ENCODE data around the gene ZBP1.

Gene ZBP1

DNA sequence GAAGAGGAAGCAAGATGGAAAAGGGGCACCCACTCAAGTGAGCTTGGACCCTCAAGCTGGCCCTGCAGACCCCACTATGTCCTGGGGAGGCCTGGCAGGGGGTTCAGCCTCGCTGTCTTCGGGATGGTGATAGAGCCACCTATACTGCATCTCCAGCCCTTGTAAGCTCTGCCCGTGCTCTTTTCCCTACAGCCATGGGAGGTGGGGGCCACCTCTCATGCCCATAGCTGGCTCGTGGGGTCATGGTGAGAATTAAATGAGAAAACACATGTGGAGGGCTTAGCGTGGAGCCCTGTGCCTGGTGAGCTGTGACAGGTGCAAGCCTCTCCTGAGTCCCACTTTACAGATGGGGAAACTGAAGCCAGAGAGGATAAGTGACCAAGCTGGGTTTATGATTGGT is 31.6 kb downstream of the ZBP1 start:
- peaks cover 4% of the 10 kb centered on the region; the same call in 1 of the 2 replicates for H3K4me1 ChIP-seq (ENCODE audit: insufficient read depth, low read length)
- no peaks in the 10 kb centered on the region for H3K36me3 ChIP-seq (ENCODE audit: insufficient read depth, low read length)
- no peaks in the 10 kb centered on the region; the same call in 1 of the 2 replicates for H3K9me3 ChIP-seq (ENCODE audit: control insufficient read depth, insufficient read depth, low read length)
- no peak overlapping the region for H3K9ac ChIP-seq (ENCODE audit: low read depth, low read length)

DNA sequence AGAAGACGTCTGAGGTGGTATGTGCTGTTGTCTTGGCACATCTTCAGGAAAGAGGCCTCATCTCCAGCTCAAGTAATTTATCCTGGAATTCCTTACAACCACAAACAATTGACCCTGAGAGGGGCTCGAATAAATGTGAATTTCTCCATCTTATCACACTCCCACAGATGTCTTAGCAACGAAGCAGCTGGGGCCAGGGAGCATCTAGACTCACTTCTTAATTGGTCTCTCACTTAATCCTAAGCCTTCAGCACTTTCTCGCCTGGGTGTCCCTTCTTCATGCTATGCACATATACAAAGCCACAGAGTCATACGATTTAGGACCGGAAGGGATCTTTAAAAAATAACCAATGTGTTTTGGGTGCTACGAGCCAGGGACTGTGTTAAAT is 32.2 kb downstream of the ZBP1 start:
- no peak overlapping the region for H3K9ac ChIP-seq (ENCODE audit: low read depth, low read length)
- H3K4me1 ChIP-seq (ENCODE audit: insufficient read depth, low read length) = peaks cover 4% of the 10 kb centered on the region; the same call in 1 of the 2 replicates
- H3K9me3 ChIP-seq (ENCODE audit: control insufficient read depth, insufficient read depth, low read length) = no peaks in the 10 kb centered on the region; the same call in 1 of the 2 replicates
- H3K36me3 ChIP-seq (ENCODE audit: insufficient read depth, low read length) = no peaks in the 10 kb centered on the region

GRCh38 chr20:57587278-57587988 is 32.8 kb downstream of the ZBP1 start:
- Histone ChIP-seq H3K36me3 (ENCODE audit: insufficient read depth, low read length) (no peaks in the 10 kb centered on the region), H3K9me3 (ENCODE audit: control insufficient read depth, insufficient read depth, low read length) (no peaks in the 10 kb centered on the region; the same call in 1 of the 2 replicates), H3K4me1 (ENCODE audit: insufficient read depth, low read length) (peaks cover 4% of the 10 kb centered on the region; the same call in 1 of the 2 replicates), H3K9ac (ENCODE audit: low read depth, low read length) (no peak overlapping the region)

DNA sequence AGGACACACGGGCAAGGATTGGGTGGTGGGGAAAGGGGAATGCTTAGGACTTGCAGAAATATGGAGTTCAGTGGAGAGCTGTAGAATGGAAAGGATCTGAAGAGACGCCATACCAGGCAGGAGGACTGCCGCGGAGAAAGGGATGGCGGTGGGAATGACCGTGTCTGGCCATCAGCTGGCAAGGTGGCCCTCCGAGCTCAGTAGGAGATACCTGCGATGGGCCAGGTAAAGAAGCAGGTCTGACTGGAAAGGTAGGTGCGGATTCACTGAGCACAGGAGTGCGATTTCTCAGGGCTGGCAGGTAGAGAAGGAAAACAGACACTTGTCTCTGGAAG is 33.3 kb downstream of the ZBP1 start:
- Histone ChIP-seq H3K9me3 (ENCODE audit: control insufficient read depth, insufficient read depth, low read length) (no peaks in the 10 kb centered on the region; the same call in 1 of the 2 replicates), H3K9ac (ENCODE audit: low read depth, low read length) (no peak overlapping the region), H3K36me3 (ENCODE audit: insufficient read depth, low read length) (no peaks in the 10 kb centered on the region), H3K4me1 (ENCODE audit: insufficient read depth, low read length) (peaks cover 4% of the 10 kb centered on the region; the same call in 1 of the 2 replicates)

DNA sequence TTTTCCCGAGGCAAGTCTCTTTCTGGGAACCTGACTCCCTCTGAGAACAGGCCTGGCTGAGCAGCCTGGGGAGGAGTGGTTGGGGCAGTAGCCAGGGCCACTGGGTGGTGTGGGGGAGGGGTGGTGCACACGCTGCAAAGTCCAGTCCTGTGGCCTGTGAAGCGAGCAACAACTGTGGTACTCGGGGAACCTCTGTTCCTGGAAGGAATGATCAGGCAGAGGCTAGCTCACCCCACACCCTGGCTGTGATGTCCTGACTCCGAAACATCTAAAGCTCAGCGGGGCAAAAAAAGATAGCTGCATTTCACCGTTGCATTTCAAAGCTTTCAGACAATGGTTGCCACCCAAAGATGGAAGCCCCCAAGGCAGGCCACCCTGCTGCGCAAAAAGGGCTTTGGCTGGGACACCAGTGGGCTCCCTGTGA is 33.8 kb downstream of the ZBP1 start:
- Histone ChIP-seq H3K9ac (ENCODE audit: low read depth, low read length) (no peak overlapping the region), H3K4me1 (ENCODE audit: insufficient read depth, low read length) (peaks cover 4% of the 10 kb centered on the region; the same call in 1 of the 2 replicates), H3K36me3 (ENCODE audit: insufficient read depth, low read length) (no peaks in the 10 kb centered on the region), H3K9me3 (ENCODE audit: control insufficient read depth, insufficient read depth, low read length) (no peaks in the 10 kb centered on the region; the same call in 1 of the 2 replicates)

DNA sequence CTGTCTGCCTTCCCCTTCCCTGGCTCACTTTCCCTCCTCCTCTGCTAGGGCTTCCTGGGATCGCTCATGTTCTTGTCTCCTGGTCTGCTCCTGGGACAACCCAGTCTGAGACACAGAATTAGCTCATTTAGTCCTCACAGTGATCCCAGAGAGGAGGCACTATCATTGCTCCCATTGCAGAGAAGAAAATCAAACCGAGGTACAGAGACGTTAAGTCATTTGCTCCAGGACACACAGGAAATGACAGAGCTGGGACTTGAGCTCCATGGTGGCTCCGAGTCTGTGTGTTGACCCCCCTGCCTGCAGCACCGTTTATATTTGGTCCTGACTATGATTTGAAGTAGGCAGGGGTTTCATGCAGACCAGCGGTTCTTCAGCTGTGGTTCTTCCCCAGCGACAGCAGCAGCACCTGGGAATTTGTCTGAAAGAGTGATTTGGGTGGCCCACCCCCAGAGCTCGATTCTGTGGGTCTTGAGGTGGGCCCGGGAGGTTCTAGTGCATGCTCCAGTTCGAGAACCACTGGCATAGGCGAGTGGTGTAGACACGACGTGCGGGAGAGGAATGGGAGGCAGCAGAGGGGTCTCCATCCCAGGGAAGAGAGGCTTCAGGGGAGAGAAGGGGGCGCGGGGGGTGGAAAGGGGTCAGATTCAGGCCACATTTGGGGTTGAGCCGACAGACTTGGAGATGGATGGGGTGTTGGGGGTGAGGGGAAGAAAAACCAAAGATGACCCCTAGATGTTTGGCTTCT is 34.6 kb downstream of the ZBP1 start:
- Histone ChIP-seq H3K4me1 (ENCODE audit: insufficient read depth, low read length) (peaks cover 4% of the 10 kb centered on the region; the same call in 1 of the 2 replicates), H3K36me3 (ENCODE audit: insufficient read depth, low read length) (no peaks in the 10 kb centered on the region), H3K9me3 (ENCODE audit: control insufficient read depth, insufficient read depth, low read length) (no peaks in the 10 kb centered on the region; the same call in 1 of the 2 replicates), H3K9ac (ENCODE audit: low read depth, low read length) (no peak overlapping the region)

GRCh38 chr20:57584768-57585461 is 35.3 kb downstream of the ZBP1 start:
- Histone ChIP-seq H3K4me1 (ENCODE audit: insufficient read depth, low read length) (peaks cover 4% of the 10 kb centered on the region; the same call in 1 of the 2 replicates), H3K9ac (ENCODE audit: low read depth, low read length) (no peak overlapping the region), H3K36me3 (ENCODE audit: insufficient read depth, low read length) (no peaks in the 10 kb centered on the region), H3K9me3 (ENCODE audit: control insufficient read depth, insufficient read depth, low read length) (no peaks in the 10 kb centered on the region; the same call in 1 of the 2 replicates)

DNA sequence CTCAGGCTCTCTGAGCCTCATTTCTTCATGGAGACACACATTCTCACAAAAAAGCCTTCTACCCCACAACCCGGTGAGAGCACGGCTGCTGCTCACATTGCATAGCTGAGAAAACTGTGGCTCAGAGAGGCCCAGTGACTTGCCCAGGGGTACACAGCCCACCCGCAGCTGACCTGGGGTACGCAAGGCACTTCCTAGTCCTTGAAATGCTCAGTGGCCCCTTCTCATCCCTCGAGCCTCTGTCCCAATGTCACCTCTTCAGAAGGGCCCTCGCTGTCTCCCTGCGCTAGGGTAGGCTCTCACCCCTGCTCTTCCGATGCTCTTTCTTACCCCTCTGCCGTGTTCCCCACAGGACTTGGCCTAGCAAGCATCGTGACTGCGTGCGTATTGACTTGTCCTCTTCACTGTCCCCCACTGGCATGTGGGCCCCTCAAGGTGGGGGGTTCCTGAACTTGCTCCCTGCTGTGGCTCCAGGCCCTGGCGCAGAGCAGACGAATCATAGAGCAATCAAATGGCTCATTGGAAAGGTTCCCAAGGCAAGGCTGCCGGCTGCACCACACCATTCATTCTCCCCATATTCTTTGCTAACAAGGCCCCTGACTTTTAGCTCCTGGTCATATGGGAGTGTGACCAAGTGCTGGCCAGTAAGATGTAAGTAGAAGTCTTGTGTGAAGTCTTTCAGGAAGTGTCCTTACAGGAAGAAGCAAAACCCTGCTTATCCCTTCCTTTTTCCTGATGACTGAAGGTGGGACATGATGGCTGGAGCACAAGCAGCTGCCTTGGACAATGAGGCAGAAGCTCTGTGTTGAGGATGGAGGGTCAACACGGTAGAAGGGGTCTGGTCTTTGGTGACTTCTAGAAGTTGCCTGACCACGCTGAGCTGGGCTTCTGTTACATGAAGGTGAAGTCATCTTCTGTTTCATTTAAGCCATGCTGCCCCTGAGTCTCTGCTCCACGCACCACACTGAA is 36.7 kb downstream of the ZBP1 start:
- no peaks in the 10 kb centered on the region; the same call in 1 of the 2 replicates for H3K4me1 ChIP-seq (ENCODE audit: insufficient read depth, low read length)
- no peak overlapping the region for H3K9ac ChIP-seq (ENCODE audit: low read depth, low read length)
- H3K9me3 ChIP-seq (ENCODE audit: control insufficient read depth, insufficient read depth, low read length) = no peaks in the 10 kb centered on the region; the same call in 1 of the 2 replicates
- no peaks in the 10 kb centered on the region for H3K36me3 ChIP-seq (ENCODE audit: insufficient read depth, low read length)

DNA sequence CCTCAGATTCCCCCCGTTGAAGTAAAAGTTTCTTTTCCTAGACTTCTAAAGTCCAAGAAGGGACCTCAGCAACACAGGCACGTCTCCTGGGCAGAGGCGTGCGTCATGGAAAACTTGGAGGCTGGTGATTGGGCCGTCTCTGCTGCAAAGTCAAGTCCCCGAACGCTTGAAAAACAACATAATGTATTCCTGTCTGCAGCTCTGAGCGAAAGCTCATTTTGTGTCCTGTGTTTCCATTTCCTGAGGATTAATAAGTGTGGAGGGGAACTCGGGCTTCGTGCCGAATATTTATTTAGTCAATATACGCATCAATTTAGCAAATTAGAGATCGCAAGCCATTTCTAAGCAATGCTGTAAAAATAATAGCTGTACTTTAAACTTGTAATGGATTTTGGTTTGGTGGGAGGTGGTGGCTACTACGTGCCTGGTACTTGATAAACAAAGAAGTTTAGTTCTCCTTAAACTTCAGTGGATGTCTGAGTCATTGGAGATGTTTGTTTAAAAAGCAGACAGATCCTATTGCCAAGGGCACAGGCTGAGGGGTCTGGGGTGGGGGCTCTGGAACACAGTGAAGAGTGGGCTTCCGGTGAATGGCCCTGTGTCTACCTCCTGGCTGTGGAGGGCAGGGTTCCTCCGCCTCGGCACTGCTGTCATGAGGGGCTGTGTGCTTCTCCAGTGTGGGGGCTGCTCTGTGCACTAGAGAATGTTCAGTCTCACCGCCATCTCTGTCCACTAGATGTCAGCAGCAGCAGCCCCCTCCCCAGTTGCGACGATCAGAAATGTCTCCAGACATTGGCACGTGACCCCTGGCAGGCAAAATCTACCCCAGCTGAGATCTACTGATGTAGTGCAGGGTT is 37.6 kb downstream of the ZBP1 start:
- H3K4me1 ChIP-seq (ENCODE audit: insufficient read depth, low read length) = no peaks in the 10 kb centered on the region; the same call in 1 of the 2 replicates
- H3K9ac ChIP-seq (ENCODE audit: low read depth, low read length) = no peak overlapping the region
- H3K9me3 ChIP-seq (ENCODE audit: control insufficient read depth, insufficient read depth, low read length) = no peaks in the 10 kb centered on the region; the same call in 1 of the 2 replicates
- no peaks in the 10 kb centered on the region for H3K36me3 ChIP-seq (ENCODE audit: insufficient read depth, low read length)

DNA sequence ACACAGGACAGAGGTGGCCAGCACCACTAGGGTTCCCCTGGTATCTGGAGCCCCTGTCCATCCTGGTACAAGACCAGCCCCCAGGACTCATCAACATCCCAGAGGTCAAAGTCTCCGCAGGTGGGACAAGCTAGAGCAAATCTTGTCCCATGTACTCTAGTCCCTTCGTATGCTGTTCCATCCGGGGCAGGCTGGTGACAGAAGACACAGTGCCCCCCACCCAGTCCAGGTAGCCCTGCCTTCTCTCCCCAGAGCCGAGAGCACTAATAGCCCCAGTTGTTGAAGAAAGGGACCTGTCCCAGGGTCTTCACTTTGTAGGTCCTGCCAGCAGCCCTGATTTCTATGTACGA is 38.2 kb downstream of the ZBP1 start:
- no peaks in the 10 kb centered on the region for H3K36me3 ChIP-seq (ENCODE audit: insufficient read depth, low read length)
- H3K9me3 ChIP-seq (ENCODE audit: control insufficient read depth, insufficient read depth, low read length) = no peaks in the 10 kb centered on the region
- no peaks in the 10 kb centered on the region; the same call in 1 of the 2 replicates for H3K4me1 ChIP-seq (ENCODE audit: insufficient read depth, low read length)
- H3K9ac ChIP-seq (ENCODE audit: low read depth, low read length) = no peak overlapping the region

- H3K9me3 ChIP-seq (ENCODE audit: control insufficient read depth, insufficient read depth, low read length) = no peaks in the 10 kb centered on the region
- H3K9ac ChIP-seq (ENCODE audit: low read depth, low read length) = no peak overlapping the region
- peaks cover 1% of the 10 kb centered on the region; the same call in 1 of the 2 replicates for H3K4me1 ChIP-seq (ENCODE audit: insufficient read depth, low read length)
- H3K36me3 ChIP-seq (ENCODE audit: insufficient read depth, low read length) = no peaks in the 10 kb centered on the region
These were observed 38.8 kb downstream of the ZBP1 start for GRCh38 chr20:57581202-57582028.

GRCh38 chr20:57580478-57581201 is 39.6 kb downstream of the ZBP1 start:
- Histone ChIP-seq H3K9ac (ENCODE audit: low read depth, low read length) (no peak overlapping the region), H3K4me1 (ENCODE audit: insufficient read depth, low read length) (peaks cover 3% of the 10 kb centered on the region; the same call in 1 of the 2 replicates), H3K9me3 (ENCODE audit: control insufficient read depth, insufficient read depth, low read length) (no peaks in the 10 kb centered on the region), H3K36me3 (ENCODE audit: insufficient read depth, low read length) (no peaks in the 10 kb centered on the region)

Data from ES-I3 (cell line).